Germinal center (tissue), 1 donor: ENCODE measurements around the gene THSD7A.

Experiments used
- DNase-seq: peaks from one replicate; pipeline ENCODE4 v3.0.0; 2012; ENCODE audit warnings: mixed read lengths, low spot score

Gene THSD7A

GRCh38 chr7:11817111-11817740, 14.8 kb downstream of the THSD7A start:
- no peak for DNase-seq

GRCh38 chr7:11811709-11812108, 20.3 kb downstream of the THSD7A start:
- no peak for DNase-seq

GRCh38 chr7:11810043-11810625, 21.9 kb downstream of the THSD7A start:
- DNase-seq: no peak

GRCh38 chr7:11807000-11807399, 25.0 kb downstream of the THSD7A start:
- DNase-seq: no peak

GRCh38 chr7:11804621-11805020, 27.4 kb downstream of the THSD7A start:
- no peak for DNase-seq

GRCh38 chr7:11795231-11795630, 36.8 kb downstream of the THSD7A start:
- no peak for DNase-seq

- DNase-seq: no peak
These were observed 39.8 kb downstream of the THSD7A start for GRCh38 chr7:11792166-11792565.

- DNase-seq: no peak
These were observed 43.4 kb downstream of the THSD7A start for GRCh38 chr7:11788568-11788967.

- no peak for DNase-seq
These were observed 44.5 kb downstream of the THSD7A start for GRCh38 chr7:11787534-11787933.

GRCh38 chr7:11786186-11786585, 45.8 kb downstream of the THSD7A start:
- no peak for DNase-seq

- DNase-seq: no peak
These were observed 47.0 kb downstream of the THSD7A start for GRCh38 chr7:11784769-11785536.

GRCh38 chr7:11779864-11780674, 51.9 kb downstream of the THSD7A start:
- no peak for DNase-seq

- no peak for DNase-seq
These were observed 56.0 kb downstream of the THSD7A start for GRCh38 chr7:11776039-11776438.

- DNase-seq: no peak
These were observed 56.6 kb downstream of the THSD7A start for GRCh38 chr7:11775401-11775800.

GRCh38 chr7:11768263-11768662, 63.7 kb downstream of the THSD7A start:
- DNase-seq: no peak

- DNase-seq: no peak
These were observed 64.8 kb downstream of the THSD7A start for GRCh38 chr7:11767148-11767547.

GRCh38 chr7:11760372-11760771, 71.6 kb downstream of the THSD7A start:
- DNase-seq: no peak

- DNase-seq: no peak
These were observed 73.3 kb downstream of the THSD7A start for GRCh38 chr7:11758627-11759111.

GRCh38 chr7:11757153-11757552, 74.8 kb downstream of the THSD7A start:
- DNase-seq: no peak

- no peak for DNase-seq
These were observed 77.1 kb downstream of the THSD7A start for GRCh38 chr7:11754933-11755332.

- no peak for DNase-seq
These were observed 77.9 kb downstream of the THSD7A start for GRCh38 chr7:11754123-11754522.

- no peak for DNase-seq
These were observed 78.6 kb downstream of the THSD7A start for GRCh38 chr7:11753433-11753832.
